Right lobe of liver (tissue), 6 donors: ENCODE data around the gene DNAH8. TPM values are rescaled to one million over a fixed set of nuclear protein-coding genes. Genes with fewer than 3 reads are reported as not detected.
A peak's percentile ranks its signal among the peaks of the same experiment; 100 is the strongest.

Source experiments
- ATAC-seq, 4 donors: fragments of 200-7000 bp; cut with Tn5 transposase; one replicate each; pipeline ENCODE4 v1.9.1; 2020; ENCODE audit warnings: mild to moderate bottlenecking in 4 of 4, moderate library complexity in 4 of 4
- DNase-seq, 3 donors: peaks; one replicate each; pipeline ENCODE4 v3.0.0-alpha.2; 2020
- H3K27ac ChIP-seq, 3 donors: fragments of 200-600 bp; one replicate each; pipeline ENCODE4 v1.8.0; 2022
- H3K27me3 ChIP-seq, 2 donors: fragments of 200-600 bp; one replicate each; pipeline ENCODE4 v1.8.0; 2022
- H3K36me3 ChIP-seq, 4 donors: fragments of 200-600 bp; sonication (generic) in 1 of 4; one replicate each; pipeline versions ENCODE4 v1.5.1 to v1.8.0; 2017 to 2022; ENCODE audit warnings: control low read depth in 1 of 4
- H3K4me1 ChIP-seq, 4 donors: fragments of 200-600 bp; sonication (generic) in 1 of 4; one replicate each; pipeline versions ENCODE4 v1.5.1 to v1.8.0; 2017 to 2022; ENCODE audit warnings: control low read depth in 1 of 4
- H3K4me3 ChIP-seq, 3 donors: fragments of 200-600 bp; one replicate each; pipeline ENCODE4 v1.8.0; 2022
- H3K9me3 ChIP-seq, 4 donors: fragments of 200-600 bp; sonication (generic) in 1 of 4; one replicate each; pipeline versions ENCODE4 v1.5.1 to v1.8.0; 2017 to 2022; ENCODE audit warnings: control low read depth in 1 of 4
- CTCF ChIP-seq, 4 donors: fragments of 200-600 bp in 3 of 4; fragments of 450-650 bp in 1 of 4; IDR thresholded peaks; one replicate each; pipeline versions ENCODE4 v1.5.1 to v1.8.0; 2016 to 2022; ENCODE audit warnings: antibody characterized with exemption in 4 of 4, mild to moderate bottlenecking in 2 of 4
- POLR2A ChIP-seq: fragments of 450-650 bp; IDR thresholded peaks from one replicate; pipeline ENCODE4 v1.6.1; 2017; ENCODE audit warnings: antibody characterized with exemption, mild to moderate bottlenecking
- WGBS: methylation state at CpG from one replicate; pipeline ENCODE4 v1.1.6; 2018; ENCODE audit warnings: low coverage, low lambda C conversion rate; ENCODE audit not compliant: insufficient coverage; ENCODE audit errors: missing lambda C conversion rate; 5-methylcytosine and 5-hydroxymethylcytosine counted together
- intact Hi-C, 2 donors: fragments of 100-400 bp; cut with DNase I; formaldehyde crosslinking; loops; one replicate each; pipeline versions ENCODE4 v1.11.2 to v1.14.1; 2022
- total RNA-seq, 6 experiments: library from RNA; depleted of rRNA in 2 of 6; stranded (reverse); fragments of >200 nt in 2 of 6; fragmentation: NEBNext Ultra II Directional in 3 of 6; extraction: Animal tissue kit (Norgen Biotek cat#: 25700) in 3 of 6; gene quantifications; one replicate each; pipeline versions ENCODE4 v1.1.0 to v1.2.4, GENCODE V29; 2016 to 2023
- donor health status: DM: no; HTN: yes; CAD: no.
- donor health status: DM: no; HTN: no; CAD: no.
- donor health status: DM: no; HTN: no; CAD: no.
- donor health status: DM: no; HTN: yes; CAD: no.
- donor health status: DM: no; HTN: yes; CAD: no.

The DNAH8 gene
- total RNA-seq, 6 experiments from 2014 or later, result 0.02 TPM; not detected in 5

- ATAC-seq, result peak in 1 of 4 donors; percentile 45
- DNase-seq, result no peak
- intact Hi-C loops, result no loop called here
- TF ChIP-seq POLR2A (no peak), CTCF (IDR thresholded peaks at IDR 0.05) (no peak)
- Histone ChIP-seq H3K27ac (no peak overlapping the region), H3K4me1 (no peaks in the 10 kb centered on the region), H3K36me3 (no peaks in the 10 kb centered on the region), H3K9me3 (no peaks in the 10 kb centered on the region), H3K27me3 (no peaks in the 10 kb centered on the region), H3K4me3 (no peak overlapping the region)
- 21% methylated on average over 4 of the region's 4 CpGs for WGBS
Observed at GRCh38 chr6:39037082-39037508, 322.0 kb downstream of the DNAH8 start.

- Histone ChIP-seq H3K9me3 (no peaks in the 10 kb centered on the region), H3K27me3 (no peaks in the 10 kb centered on the region), H3K4me3 (no peak overlapping the region), H3K27ac (no peak overlapping the region), H3K36me3 (no peaks in the 10 kb centered on the region), H3K4me1 (no peaks in the 10 kb centered on the region)
- TF ChIP-seq CTCF (IDR thresholded peaks at IDR 0.05), result no peak
- intact Hi-C loops, result no loop called here
- DNase-seq, result no peak
- WGBS, result 6% methylated on average over 2 of the region's 6 CpGs
- no peak for ATAC-seq
Observed at GRCh38 chr6:39037707-39038106, 322.6 kb downstream of the DNAH8 start.

- Histone ChIP-seq H3K4me1 (no peaks in the 10 kb centered on the region), H3K27me3 (no peaks in the 10 kb centered on the region), H3K27ac (no peak overlapping the region), H3K4me3 (no peak overlapping the region), H3K9me3 (no peaks in the 10 kb centered on the region), H3K36me3 (no peaks in the 10 kb centered on the region)
- no peak for TF ChIP-seq CTCF (IDR thresholded peaks at IDR 0.05)
- TF ChIP-seq POLR2A, result no peak
- 67% methylated on average over 7 of the region's 10 CpGs for WGBS
- DNase-seq (no peak), ATAC-seq (no peak)
- intact Hi-C loops, result no loop called here
Observed at GRCh38 chr6:39040080-39040673, 325.1 kb downstream of the DNAH8 start.

GRCh38 chr6:39041072-39041471 lies 326.0 kb downstream of the DNAH8 start:
- WGBS, result 63% methylated on average over 2 of the region's 2 CpGs
- no peak for TF ChIP-seq CTCF (IDR thresholded peaks at IDR 0.05)
- TF ChIP-seq POLR2A, result no peak

GRCh38 chr6:39043776-39044175 lies 328.7 kb downstream of the DNAH8 start:
- Histone ChIP-seq H3K36me3 (no peaks in the 10 kb centered on the region), H3K9me3 (no peaks in the 10 kb centered on the region), H3K4me3 (no peak overlapping the region), H3K27me3 (no peaks in the 10 kb centered on the region), H3K4me1 (peaks cover 0 to 5% (median 0%) of the 10 kb centered on the region in 4 donors), H3K27ac (no peak overlapping the region)
- no peak for DNase-seq
- intact Hi-C loops, result no loop called here
- ATAC-seq, result no peak
- no peak for TF ChIP-seq POLR2A
- TF ChIP-seq CTCF (IDR thresholded peaks at IDR 0.05), result no peak
- WGBS, result 55% methylated on average over 3 of the region's 3 CpGs

More at GRCh38 chr6:39041072-39041471, 326.0 kb downstream of the DNAH8 start:
- Histone ChIP-seq H3K27ac (no peak overlapping the region), H3K27me3 (no peaks in the 10 kb centered on the region), H3K4me1 (no peaks in the 10 kb centered on the region), H3K4me3 (no peak overlapping the region), H3K36me3 (no peaks in the 10 kb centered on the region), H3K9me3 (no peaks in the 10 kb centered on the region)
- DNase-seq (no peak), ATAC-seq (no peak)
- intact Hi-C loops, result no loop called here
